ENCODE measurements around the gene TRPV6.

The TRPV6 gene

GRCh38 chr7:142896151-142896550 is 10.6 kb upstream of the TRPV6 start:
- Histone ChIP-seq H3K79me2 (ENCODE audit: insufficient read depth, low read length) (no peaks in the 10 kb centered on the region), H3K4me3 (ENCODE audit: insufficient read depth, low read length, poor library complexity, severe bottlenecking) (no peak overlapping the region), H3K9me3 (ENCODE audit: insufficient read depth, low read length) (no peaks in the 10 kb centered on the region), H3K27me3 (ENCODE audit: low read length) (no peaks in the 10 kb centered on the region), H4K20me1 (ENCODE audit: low read depth, low read length) (no peaks in the 10 kb centered on the region), H3K9ac (ENCODE audit: low read length) (no peak overlapping the region), H3K4me2 (ENCODE audit: low read depth, low read length, poor library complexity, severe bottlenecking) (no peak overlapping the region), H3K27ac (ENCODE audit: low read depth, low read length) (no peak overlapping the region), H2AFZ (ENCODE audit: low read depth, low read length, severe bottlenecking) (no peak overlapping the region), H3F3A (ENCODE audit: insufficient read depth) (no peaks in the 10 kb centered on the region), H3K9me2 (replicated peaks; ENCODE audit: insufficient read depth, low read length) (no peaks in the 10 kb centered on the region), H3K36me3 (ENCODE audit: low read length) (no peaks in the 10 kb centered on the region)
- TF ChIP-seq EZH2phosphoT487 (conservative IDR thresholded peaks at IDR 0.05; ENCODE audit: low read length) (no peak), CTCF (IDR thresholded peaks at IDR 0.05; ENCODE audit: insufficient read depth, low read length, poor library complexity, severe bottlenecking) (no peak)

- Histone ChIP-seq H3K27ac (ENCODE audit: low read depth, low read length) (no peak overlapping the region), H3K4me2 (ENCODE audit: low read depth, low read length, poor library complexity, severe bottlenecking) (no peak overlapping the region), H2AFZ (ENCODE audit: low read depth, low read length, severe bottlenecking) (no peak overlapping the region), H3K9ac (ENCODE audit: low read length) (no peak overlapping the region), H3K27me3 (ENCODE audit: low read length) (no peaks in the 10 kb centered on the region), H4K20me1 (ENCODE audit: low read depth, low read length) (no peaks in the 10 kb centered on the region), H3K9me2 (replicated peaks; ENCODE audit: insufficient read depth, low read length) (no peaks in the 10 kb centered on the region), H3K36me3 (ENCODE audit: low read length) (no peaks in the 10 kb centered on the region), H3K79me2 (ENCODE audit: insufficient read depth, low read length) (no peaks in the 10 kb centered on the region), H3K4me3 (ENCODE audit: insufficient read depth, low read length, poor library complexity, severe bottlenecking) (no peak overlapping the region), H3F3A (ENCODE audit: insufficient read depth) (no peaks in the 10 kb centered on the region), H3K9me3 (ENCODE audit: insufficient read depth, low read length) (no peaks in the 10 kb centered on the region)
- TF ChIP-seq EZH2phosphoT487 (conservative IDR thresholded peaks at IDR 0.05; ENCODE audit: low read length) = no peak
- TF ChIP-seq CTCF (IDR thresholded peaks at IDR 0.05; ENCODE audit: insufficient read depth, low read length, poor library complexity, severe bottlenecking) = no peak
These were observed 9.5 kb upstream of the TRPV6 start for GRCh38 chr7:142894985-142895593.

GRCh38 chr7:142894112-142894984 is 8.8 kb upstream of the TRPV6 start:
- Histone ChIP-seq H2AFZ (ENCODE audit: low read depth, low read length, severe bottlenecking) (no peak overlapping the region), H3K9ac (ENCODE audit: low read length) (no peak overlapping the region), H3K79me2 (ENCODE audit: insufficient read depth, low read length) (no peaks in the 10 kb centered on the region), H4K20me1 (ENCODE audit: low read depth, low read length) (no peaks in the 10 kb centered on the region), H3F3A (ENCODE audit: insufficient read depth) (no peaks in the 10 kb centered on the region), H3K4me3 (ENCODE audit: insufficient read depth, low read length, poor library complexity, severe bottlenecking) (no peak overlapping the region), H3K36me3 (ENCODE audit: low read length) (no peaks in the 10 kb centered on the region), H3K27me3 (ENCODE audit: low read length) (no peaks in the 10 kb centered on the region), H3K27ac (ENCODE audit: low read depth, low read length) (no peak overlapping the region), H3K9me2 (replicated peaks; ENCODE audit: insufficient read depth, low read length) (no peaks in the 10 kb centered on the region), H3K4me2 (ENCODE audit: low read depth, low read length, poor library complexity, severe bottlenecking) (no peak overlapping the region), H3K9me3 (ENCODE audit: insufficient read depth, low read length) (no peaks in the 10 kb centered on the region)
- TF ChIP-seq CTCF (IDR thresholded peaks at IDR 0.05; ENCODE audit: insufficient read depth, low read length, poor library complexity, severe bottlenecking) = no peak
